GM12891 (cell line): ENCODE data around the gene S100A2.

ENCODE experiments used
- POLR2A ChIP-seq: IDR thresholded peaks from 2 replicates; pipeline ENCODE4 v1.6.1; 2011; ENCODE audit warnings: low read depth, low read length, control low read depth
- POLR2AphosphoS5 ChIP-seq: IDR thresholded peaks from 2 replicates; pipeline ENCODE4 v1.6.1; 2011; ENCODE audit warnings: low read depth, low read length, control low read depth
- TAF1 ChIP-seq: IDR thresholded peaks from 2 replicates; pipeline ENCODE4 v1.6.1; 2011; ENCODE audit warnings: low read depth, low read length, control low read depth

DNA sequence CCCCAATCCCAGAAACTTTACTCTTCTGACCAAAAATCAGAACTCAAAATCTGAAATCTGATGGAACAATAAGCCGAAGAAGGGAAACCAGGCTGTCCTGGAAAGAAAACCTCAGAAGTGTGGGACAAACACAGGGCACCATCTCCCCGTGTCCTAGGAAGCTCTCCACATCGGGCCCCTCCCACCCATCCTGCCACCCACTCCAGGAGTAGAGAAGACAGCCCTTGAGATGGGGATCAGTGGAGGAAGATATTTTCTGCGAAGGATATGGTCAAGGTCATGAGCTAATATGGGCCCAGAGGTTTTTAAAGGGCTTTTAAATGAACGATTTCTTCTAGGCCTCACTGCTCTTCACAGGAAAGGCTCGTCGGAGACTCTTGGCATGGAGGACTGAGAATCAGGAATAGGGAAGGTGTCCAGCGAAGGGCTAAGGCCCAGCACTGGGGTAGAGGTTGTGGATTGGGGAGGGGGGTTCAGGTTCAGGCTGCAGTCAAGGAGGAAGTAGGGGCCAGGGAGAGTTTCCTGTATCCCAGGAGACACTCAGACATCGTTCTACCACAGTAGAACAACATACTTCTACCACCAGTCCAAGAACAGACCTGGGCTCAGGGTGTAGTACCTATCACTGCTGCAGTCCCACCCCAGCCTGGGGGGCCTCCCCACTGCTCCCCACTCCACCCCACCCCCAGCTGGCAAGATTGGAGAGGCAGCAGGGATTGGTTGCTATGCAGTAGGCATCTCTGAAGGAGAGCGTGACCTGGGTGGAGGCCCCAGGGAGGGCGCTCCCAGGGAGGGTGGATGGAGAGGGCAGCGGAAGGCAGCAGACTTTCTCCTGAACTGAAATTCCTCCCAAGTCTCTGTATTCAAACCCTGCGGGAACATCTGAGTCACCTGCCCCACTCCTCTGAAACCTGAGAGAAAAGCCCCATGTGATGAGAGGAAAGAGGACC is 23.7 kb downstream of the S100A2 start:
- no peak for TF ChIP-seq POLR2A
- TF ChIP-seq POLR2AphosphoS5 = no peak
- no peak for TF ChIP-seq TAF1
